GM13977 (cell line): Measurements from ENCODE around the gene TRMO.

Experiments
- DNase-seq: peaks from one replicate; pipeline ENCODE4 v3.0.0; 2012; ENCODE audit warnings: low spot score
- CTCF ChIP-seq: IDR thresholded peaks from 2 replicates; pipeline ENCODE4 v1.5.1; 2012; ENCODE audit warnings: mild to moderate bottlenecking, control low read depth; ENCODE audit not compliant: insufficient read depth; ENCODE audit errors: extremely low read depth, missing control alignments
- in situ Hi-C: fragments of 300-500 bp; cut with MboI; formaldehyde crosslinking; loops from one replicate; pipeline ENCODE4 v1.12.0; 2022; ENCODE audit warnings: low sequenced_read_pairs, low pct_unique_long_range_greater_than_20kb, mixed read lengths, inconsistent platforms; ENCODE audit not compliant: unreplicated experiment

Gene TRMO

DNA sequence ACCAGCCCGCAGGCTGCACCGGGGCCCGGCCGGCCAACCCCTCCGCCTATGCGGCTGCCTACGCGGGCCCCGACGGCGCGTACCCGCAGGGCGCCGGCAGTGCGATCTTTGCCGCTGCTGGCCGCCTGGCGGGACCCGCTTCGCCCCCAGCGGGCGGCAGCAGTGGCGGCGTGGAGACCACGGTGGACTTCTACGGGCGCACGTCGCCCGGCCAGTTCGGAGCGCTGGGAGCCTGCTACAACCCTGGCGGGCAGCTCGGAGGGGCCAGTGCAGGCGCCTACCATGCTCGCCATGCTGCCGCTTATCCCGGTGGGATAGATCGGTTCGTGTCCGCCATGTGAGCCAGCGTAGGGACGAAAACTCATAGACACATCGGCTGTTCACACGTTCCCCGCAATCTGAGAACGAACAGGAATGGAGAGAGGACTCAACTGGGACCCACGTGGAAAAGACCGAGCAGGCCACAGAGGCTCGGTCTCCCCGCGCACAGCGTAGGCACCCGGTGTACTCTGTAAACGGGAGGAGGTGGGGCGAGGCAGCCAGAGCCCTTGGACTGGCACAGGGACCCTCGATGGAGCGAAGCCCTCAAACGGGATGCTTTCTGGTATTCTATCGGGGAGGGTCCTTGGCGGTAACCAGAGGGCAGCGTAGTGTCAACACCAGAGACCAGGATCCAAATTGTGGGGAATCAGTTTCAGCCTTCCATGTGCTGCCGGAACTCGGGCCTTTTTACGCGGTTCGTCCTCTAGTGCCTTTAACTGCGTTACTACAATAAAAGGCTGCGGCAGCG lies 67.4 kb downstream of the TRMO start:
- no peak for DNase-seq
- no peak for TF ChIP-seq CTCF
- in situ Hi-C loops: no loop called here
